Body of pancreas (tissue), 4 donors: ENCODE measurements around the gene MTPN. TPM values are rescaled to one million over a fixed set of nuclear protein-coding genes. Genes with fewer than 3 reads are reported as not detected.

Experiments used
- ATAC-seq: fragments of 150-250 bp; one replicate; pipeline ENCODE4 v1.9.1; 2016
- DNase-seq, 4 donors: peaks; one replicate each; pipeline ENCODE4 v3.0.0-alpha.2; 2019
- H3K27ac ChIP-seq, 4 donors: fragments of 200-600 bp; sonication (generic); 1 replicate in 3 of 4; 2 replicates in 1 of 4; pipeline versions ENCODE4 v1.5.1 to v1.6.1; 2016 to 2019; ENCODE audit warnings: mild to moderate bottlenecking in 1 of 4, mixed read lengths in 1 of 4, moderate library complexity in 1 of 4
- H3K27me3 ChIP-seq, 2 donors: fragments of 200-600 bp; sonication (generic); one replicate each; pipeline ENCODE4 v1.6.0; 2016; ENCODE audit warnings: mild to moderate bottlenecking in 1 of 2
- H3K36me3 ChIP-seq, 2 donors: fragments of 200-600 bp; sonication (generic); replicated peaks in 1 of 2; 2 replicates each; pipeline ENCODE4 v1.5.1; 2016; ENCODE audit warnings: low read depth in 2 of 2; ENCODE audit not compliant: insufficient read depth in 1 of 2
- H3K4me1 ChIP-seq: fragments of 200-600 bp; sonication (generic); one replicate; pipeline ENCODE4 v1.6.0; 2016
- H3K4me3 ChIP-seq, 2 donors: fragments of 200-600 bp; sonication (generic); 1 replicate in 1 of 2; 2 replicates in 1 of 2; pipeline ENCODE4 v1.5.1; 2016 to 2019
- H3K9me3 ChIP-seq, 3 donors: fragments of 200-600 bp; sonication (generic); 1 replicate in 2 of 3; 2 replicates in 1 of 3; pipeline ENCODE4 v1.5.1; 2016
- CTCF ChIP-seq, 7 experiments: fragments of 450-650 bp in 4 of 7; fragments of 200-600 bp in 3 of 7; sonication (generic) in 3 of 7; IDR thresholded peaks; one replicate each; pipeline ENCODE4 v1.5.1; 2016 to 2019; ENCODE audit warnings: antibody characterized with exemption in 7 of 7
- POLR2A ChIP-seq, 3 donors: fragments of 450-650 bp; IDR thresholded peaks; one replicate each; pipeline ENCODE4 v1.6.1; 2016; ENCODE audit warnings: antibody characterized with exemption in 3 of 3, mild to moderate bottlenecking in 2 of 3
- WGBS, 2 donors: methylation state at CpG; one replicate each; pipeline ENCODE4 v1.1.5; 2017; 5-methylcytosine and 5-hydroxymethylcytosine counted together
- intact Hi-C: fragments of 100-400 bp; cut with DNase I; formaldehyde crosslinking; loops from one replicate; pipeline ENCODE4 v1.15.1; 2023
- total RNA-seq, 2 donors: library from RNA; depleted of rRNA; stranded (reverse); fragments of >200 nt; gene quantifications; one replicate each; pipeline ENCODE4 v1.1.0, GENCODE V29; 2016

The MTPN gene
- total RNA-seq, 2 donors from 2014 or later: 23.1 to 25.1 TPM

GRCh38 chr7:136000288-136000913, 23.2 kb upstream of the MTPN start:
- no peaks in the 10 kb centered on the region for H3K36me3 ChIP-seq
- TF ChIP-seq CTCF (IDR thresholded peaks at IDR 0.05): no peak
- TF ChIP-seq POLR2A (IDR thresholded peaks at IDR 0.05): no peak
- intact Hi-C loops: no loop called here
- H3K27me3 ChIP-seq: no peaks in the 10 kb centered on the region
- no peak for ATAC-seq
- H3K9me3 ChIP-seq: no peaks in the 10 kb centered on the region
- no peak for DNase-seq
- no peaks in the 10 kb centered on the region for H3K4me1 ChIP-seq
- H3K4me3 ChIP-seq: no peak overlapping the region
- 20 to 37% methylated on average over 3 of the region's 3 CpGs for WGBS, 2 donors
- H3K27ac ChIP-seq: no peak overlapping the region

GRCh38 chr7:135998081-135998480, 20.9 kb upstream of the MTPN start:
- TF ChIP-seq CTCF (IDR thresholded peaks at IDR 0.05) (no peak), POLR2A (IDR thresholded peaks at IDR 0.05) (no peak)
- Histone ChIP-seq H3K27me3 (no peaks in the 10 kb centered on the region), H3K36me3 (no peaks in the 10 kb centered on the region), H3K4me1 (no peaks in the 10 kb centered on the region), H3K9me3 (no peaks in the 10 kb centered on the region), H3K4me3 (no peak overlapping the region), H3K27ac (no peak overlapping the region)
- DNase-seq (no peak), ATAC-seq (no peak)
- intact Hi-C loops: no loop called here

GRCh38 chr7:135995748-135996147, 18.6 kb upstream of the MTPN start:
- DNase-seq: no peak
- Histone ChIP-seq H3K4me3 (no peak overlapping the region), H3K36me3 (no peaks in the 10 kb centered on the region), H3K4me1 (no peaks in the 10 kb centered on the region), H3K27me3 (no peaks in the 10 kb centered on the region), H3K27ac (no peak overlapping the region), H3K9me3 (no peaks in the 10 kb centered on the region)
- ATAC-seq: no peak
- 80 to 86% methylated on average over 2 of the region's 2 CpGs for WGBS, 2 donors
- intact Hi-C loops: no loop called here
- no peak for TF ChIP-seq CTCF (IDR thresholded peaks at IDR 0.05)
- TF ChIP-seq POLR2A (IDR thresholded peaks at IDR 0.05): no peak

- Histone ChIP-seq H3K27me3 (no peaks in the 10 kb centered on the region), H3K9me3 (no peaks in the 10 kb centered on the region), H3K36me3 (no peaks in the 10 kb centered on the region), H3K27ac (no peak overlapping the region), H3K4me1 (no peaks in the 10 kb centered on the region), H3K4me3 (no peak overlapping the region)
- 75 to 80% methylated on average over 6 of the region's 6 CpGs for WGBS, 2 donors
- ATAC-seq (no peak), DNase-seq (no peak)
- intact Hi-C loops: no loop called here
- no peak for TF ChIP-seq POLR2A (IDR thresholded peaks at IDR 0.05)
- no peak for TF ChIP-seq CTCF (IDR thresholded peaks at IDR 0.05)
These were observed 17.5 kb upstream of the MTPN start for GRCh38 chr7:135994466-135995205.

GRCh38 chr7:135993950-135994349, 16.8 kb upstream of the MTPN start:
- no peak for ATAC-seq
- WGBS, 2 donors: 74 to 85% methylated on average over 3 of the region's 3 CpGs
- Histone ChIP-seq H3K4me3 (no peak overlapping the region), H3K27ac (no peak overlapping the region), H3K4me1 (no peaks in the 10 kb centered on the region), H3K27me3 (no peaks in the 10 kb centered on the region), H3K36me3 (no peaks in the 10 kb centered on the region), H3K9me3 (no peaks in the 10 kb centered on the region)
- no peak for TF ChIP-seq CTCF (IDR thresholded peaks at IDR 0.05)
- TF ChIP-seq POLR2A (IDR thresholded peaks at IDR 0.05): no peak
- intact Hi-C loops: no loop called here
- DNase-seq: no peak
